Skeletal muscle tissue (tissue), 4 donors: ENCODE data around the gene CEP83. TPM values are rescaled to one million over a fixed set of nuclear protein-coding genes. Genes with fewer than 3 reads are reported as not detected.

Source experiments
- H3K27ac ChIP-seq: one replicate; pipeline ENCODE4 v1.7.0; 2013; ENCODE audit warnings: mild to moderate bottlenecking, low read depth, low read length, inconsistent platforms
- H3K27me3 ChIP-seq, 3 donors: one replicate each; pipeline ENCODE4 v1.7.0; 2013; ENCODE audit warnings: low read length in 3 of 3; ENCODE audit not compliant: control insufficient read depth in 3 of 3, insufficient read depth in 3 of 3
- H3K36me3 ChIP-seq, 3 donors: one replicate each; pipeline ENCODE4 v1.7.0; 2013; ENCODE audit warnings: low read length in 3 of 3; ENCODE audit not compliant: control insufficient read depth in 3 of 3, insufficient read depth in 3 of 3
- H3K4me1 ChIP-seq, 3 donors: one replicate each; pipeline ENCODE4 v1.7.0; 2013; ENCODE audit warnings: low read length in 3 of 3, mild to moderate bottlenecking in 3 of 3; ENCODE audit not compliant: control insufficient read depth in 3 of 3, insufficient read depth in 3 of 3
- H3K4me3 ChIP-seq, 3 donors: one replicate each; pipeline ENCODE4 v1.7.0; 2013; ENCODE audit warnings: low read length in 3 of 3
- H3K9ac ChIP-seq, 3 donors: one replicate each; pipeline ENCODE4 v1.7.0; 2013; ENCODE audit warnings: low read length in 3 of 3, mild to moderate bottlenecking in 3 of 3, moderate library complexity in 2 of 3, low read depth in 1 of 3
- H3K9me3 ChIP-seq, 3 donors: one replicate each; pipeline ENCODE4 v1.7.0; 2013; ENCODE audit warnings: low read length in 3 of 3; ENCODE audit not compliant: control insufficient read depth in 3 of 3
- total RNA-seq: library from RNA; depleted of rRNA; stranded (reverse); fragments of >200 nt; gene quantifications from one replicate; pipeline ENCODE4 v1.2.3, GENCODE V29; 2014
- donor health status: Osteomylitis.

Gene CEP83
- total RNA-seq, 1 donor from 2014 or later = 10.4 TPM

DNA sequence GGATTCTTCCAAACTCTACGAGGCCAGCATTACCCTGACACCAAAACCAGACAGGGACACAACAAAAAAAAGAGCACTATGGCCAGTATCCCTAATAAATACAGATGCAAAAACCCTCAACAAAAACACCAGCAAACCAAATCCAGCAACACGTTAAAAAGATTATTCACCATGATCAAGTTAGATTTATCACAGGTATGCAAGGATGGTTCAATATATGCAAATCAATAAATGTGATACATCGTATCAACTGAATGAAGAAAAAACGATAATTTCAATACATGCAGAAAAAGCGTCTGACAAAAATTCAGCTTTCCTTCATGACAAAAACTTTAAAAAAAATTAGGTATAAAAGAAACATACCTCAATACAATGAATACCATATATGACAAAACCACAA, 99.9 kb downstream of the CEP83 start:
- Histone ChIP-seq H3K9me3 (no peaks in the 10 kb centered on the region), H3K4me1 (no peaks in the 10 kb centered on the region)

DNA sequence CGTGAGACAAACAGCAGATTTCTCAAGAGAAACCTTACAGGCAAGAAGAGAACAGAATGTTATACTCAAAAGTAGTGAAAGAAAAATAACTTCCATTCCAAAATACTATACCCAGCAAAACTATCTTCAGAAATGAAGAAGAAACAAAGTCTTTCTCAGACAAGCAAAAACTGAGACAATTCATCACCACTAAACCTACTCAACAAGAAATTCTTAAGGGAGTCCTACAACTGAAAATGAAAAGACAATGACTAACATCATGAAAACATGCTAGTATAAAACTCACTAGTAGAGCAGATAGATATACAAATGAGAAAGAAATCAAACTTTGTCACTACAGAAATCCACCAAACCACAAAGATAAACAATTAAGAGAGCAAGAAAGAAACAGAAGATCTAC, 106.5 kb downstream of the CEP83 start:
- Histone ChIP-seq H3K4me1 (no peaks in the 10 kb centered on the region), H3K9ac (no peak overlapping the region), H3K27ac (no peak overlapping the region), H3K9me3 (peaks cover 7 to 14% (median 8%) of the 10 kb centered on the region in 3 donors), H3K36me3 (peaks cover 4 to 7% (median 5%) of the 10 kb centered on the region in 3 donors), H3K4me3 (no peak overlapping the region), H3K27me3 (no peaks in the 10 kb centered on the region)

More for the DNA sequence above, 99.9 kb downstream of the CEP83 start:
- Histone ChIP-seq H3K27me3 (no peaks in the 10 kb centered on the region), H3K9ac (no peak overlapping the region), H3K27ac (no peak overlapping the region), H3K4me3 (no peak overlapping the region), H3K36me3 (peaks cover 0 to 2% (median 2%) of the 10 kb centered on the region in 3 donors)

DNA sequence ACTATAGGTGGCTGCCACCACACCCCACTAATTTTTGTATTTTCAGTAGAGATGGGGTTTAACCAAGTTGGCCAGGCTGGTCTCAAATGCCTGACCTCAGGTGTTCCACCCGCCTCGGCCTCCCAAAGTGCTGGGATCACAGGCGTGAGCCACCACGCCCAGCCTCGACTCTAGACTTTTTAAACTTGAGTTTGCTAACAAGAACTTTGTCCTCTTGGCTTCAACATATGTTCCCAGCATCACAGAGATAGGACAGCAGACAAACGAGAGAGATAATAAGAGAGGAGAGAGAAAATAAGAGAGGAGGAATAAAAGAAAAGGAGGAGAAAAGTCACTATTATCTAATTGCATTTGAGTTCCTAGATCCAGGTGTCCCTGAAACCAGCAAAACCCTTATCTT, 119.1 kb downstream of the CEP83 start:
- H3K4me1 ChIP-seq = no peaks in the 10 kb centered on the region
- H3K27me3 ChIP-seq = no peaks in the 10 kb centered on the region
- no peak overlapping the region for H3K27ac ChIP-seq
- H3K9ac ChIP-seq = no peak overlapping the region
- no peak overlapping the region for H3K4me3 ChIP-seq
- peaks cover 0 to 5% (median 3%) of the 10 kb centered on the region in 3 donors for H3K36me3 ChIP-seq
- no peaks in the 10 kb centered on the region for H3K9me3 ChIP-seq

DNA sequence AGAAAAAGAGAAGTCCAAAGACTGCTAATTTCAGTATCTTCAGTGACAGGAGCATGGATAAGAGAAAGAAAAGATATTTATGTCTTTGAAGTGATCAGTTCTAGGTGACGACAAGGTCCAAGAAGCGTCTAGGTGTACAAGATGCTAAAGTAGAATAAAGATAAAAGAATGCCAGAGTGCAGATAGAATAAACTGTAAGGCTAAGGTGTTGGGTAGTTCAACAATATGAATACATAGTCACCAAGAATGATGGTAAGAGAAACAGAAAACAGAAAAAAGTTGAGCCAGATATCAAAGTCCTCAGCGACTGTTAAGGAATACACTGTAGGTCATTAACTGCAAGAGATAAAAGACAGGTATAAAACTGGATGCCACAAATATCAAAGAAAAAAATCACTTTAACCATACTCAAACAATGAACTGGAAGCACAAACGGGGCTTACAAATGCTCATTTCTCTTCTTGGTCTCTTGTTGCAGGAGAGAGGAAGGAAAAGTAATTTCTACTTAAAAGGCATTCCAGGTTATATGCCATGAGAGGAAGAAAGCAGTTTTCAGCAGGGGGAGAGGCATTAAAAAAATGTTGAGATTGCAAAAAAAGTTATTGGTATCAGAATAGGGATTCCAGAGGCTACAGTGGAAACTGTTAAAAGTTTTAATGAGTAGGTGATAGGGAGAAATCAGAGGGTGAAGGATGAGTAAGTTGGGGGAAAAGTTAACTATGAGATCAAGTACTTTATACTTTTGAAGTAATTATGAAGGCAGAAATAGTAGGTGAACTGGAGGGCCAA, 121.5 kb downstream of the CEP83 start:
- no peak overlapping the region for H3K27ac ChIP-seq
- no peak overlapping the region for H3K9ac ChIP-seq
- H3K4me1 ChIP-seq = no peaks in the 10 kb centered on the region
- H3K9me3 ChIP-seq = no peaks in the 10 kb centered on the region
- no peaks in the 10 kb centered on the region for H3K36me3 ChIP-seq
- no peak overlapping the region for H3K4me3 ChIP-seq
- no peaks in the 10 kb centered on the region for H3K27me3 ChIP-seq

DNA sequence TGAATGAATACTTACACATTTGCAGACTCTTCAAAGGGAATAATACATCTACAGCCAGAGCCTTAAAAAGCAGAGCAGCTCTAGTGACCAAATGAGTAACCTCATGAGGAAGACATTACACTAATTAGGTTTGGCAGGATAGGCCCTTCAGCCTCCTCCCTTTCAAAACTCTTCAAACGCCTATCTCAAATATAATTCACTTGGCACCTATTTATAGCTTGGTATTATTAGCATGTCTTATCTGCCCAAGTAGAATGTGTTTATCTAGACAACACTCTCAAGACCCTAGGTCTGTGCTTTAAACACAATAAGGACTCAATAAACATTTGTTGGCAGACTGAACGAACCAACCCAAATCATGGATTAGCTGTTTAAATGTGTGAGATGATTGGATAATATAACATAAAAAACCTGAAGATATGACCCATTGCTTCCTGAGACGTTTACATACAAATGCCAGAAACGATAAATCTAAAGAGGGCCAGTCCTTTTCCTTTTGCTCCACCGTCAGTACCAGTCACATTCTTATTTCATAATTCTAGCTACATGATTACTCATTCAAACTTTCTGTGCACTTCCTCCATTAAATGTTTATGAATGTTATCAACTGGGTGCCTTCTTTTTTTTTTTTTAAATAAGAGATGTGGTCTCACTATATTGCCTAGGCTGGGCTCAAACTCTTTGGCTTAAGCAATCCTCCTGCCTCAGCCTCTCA, 123.3 kb downstream of the CEP83 start:
- Histone ChIP-seq H3K27me3 (no peaks in the 10 kb centered on the region), H3K36me3 (peaks cover 0 to 5% (median 4%) of the 10 kb centered on the region in 3 donors), H3K4me3 (no peak overlapping the region), H3K9ac (no peak overlapping the region), H3K4me1 (no peaks in the 10 kb centered on the region), H3K27ac (no peak overlapping the region), H3K9me3 (no peaks in the 10 kb centered on the region)

DNA sequence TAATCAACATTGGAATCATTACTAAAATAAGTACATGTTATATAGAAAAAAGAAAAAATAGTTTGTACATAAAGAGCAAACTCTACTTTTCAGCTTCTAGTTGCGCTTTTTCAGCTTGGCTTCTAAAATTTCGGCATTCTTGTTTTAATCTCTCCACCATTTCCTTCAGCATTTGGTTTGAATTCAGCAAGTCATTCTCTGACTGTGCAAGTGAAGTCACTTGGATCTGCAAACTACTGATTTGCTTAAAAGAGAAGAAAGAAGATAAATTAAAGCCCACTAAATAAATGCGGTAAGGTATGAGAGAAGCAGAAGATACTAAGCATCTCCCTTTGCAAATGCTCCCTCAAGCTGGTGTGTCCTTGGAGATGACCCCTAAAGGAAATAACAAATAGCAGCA, 126.3 kb downstream of the CEP83 start:
- no peaks in the 10 kb centered on the region for H3K4me1 ChIP-seq
- H3K36me3 ChIP-seq = peaks cover 3 to 5% (median 4%) of the 10 kb centered on the region in 3 donors
- H3K4me3 ChIP-seq = no peak overlapping the region
- no peaks in the 10 kb centered on the region for H3K9me3 ChIP-seq
- H3K27ac ChIP-seq = no peak overlapping the region
- H3K27me3 ChIP-seq = no peaks in the 10 kb centered on the region
- H3K9ac ChIP-seq = no peak overlapping the region

DNA sequence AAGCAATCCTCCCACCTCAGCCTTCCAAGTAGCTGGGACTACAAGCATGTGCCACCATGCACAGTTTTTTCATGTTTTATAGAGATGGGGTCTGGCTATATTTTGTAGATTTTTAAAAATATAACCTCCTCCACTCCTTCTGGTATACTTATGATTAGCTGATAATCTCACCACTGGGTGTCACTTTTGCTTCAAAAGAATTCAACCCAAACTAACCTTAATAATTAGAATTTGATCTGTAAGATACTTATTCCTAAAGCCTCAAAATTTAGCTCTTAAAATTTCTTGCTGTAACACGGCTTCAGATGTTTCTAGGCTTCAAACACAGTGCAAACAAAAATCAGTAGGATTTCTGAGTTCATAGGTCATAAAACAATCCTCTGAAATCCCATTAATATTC, 130.3 kb downstream of the CEP83 start:
- no peak overlapping the region for H3K27ac ChIP-seq
- H3K27me3 ChIP-seq = no peaks in the 10 kb centered on the region

DNA sequence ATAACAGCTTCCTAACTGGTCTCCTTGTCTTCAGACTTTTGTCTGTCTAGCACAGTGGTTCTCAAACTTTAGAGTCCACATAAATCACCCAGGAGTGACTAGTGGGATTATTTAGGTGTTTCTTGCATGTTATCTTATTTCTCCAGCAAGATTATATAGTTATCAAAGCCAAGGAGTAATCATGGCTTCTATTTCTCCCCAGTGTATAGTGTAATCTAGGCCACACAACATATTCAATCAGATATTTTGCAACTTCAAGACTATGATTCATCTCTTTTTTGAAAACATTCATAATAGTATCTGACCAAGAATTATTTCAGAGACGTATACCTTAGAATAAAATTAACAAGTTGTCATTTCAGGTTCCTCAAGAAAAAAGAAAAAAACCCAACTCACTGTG, 131.9 kb downstream of the CEP83 start:
- H3K4me1 ChIP-seq = no peaks in the 10 kb centered on the region
- no peaks in the 10 kb centered on the region for H3K27me3 ChIP-seq
- no peak overlapping the region for H3K27ac ChIP-seq
- no peak overlapping the region for H3K9ac ChIP-seq
- peaks cover 10 to 12% (median 11%) of the 10 kb centered on the region in 3 donors for H3K36me3 ChIP-seq
- H3K9me3 ChIP-seq = no peaks in the 10 kb centered on the region
- no peak overlapping the region for H3K4me3 ChIP-seq

More for the DNA sequence above, 130.3 kb downstream of the CEP83 start:
- Histone ChIP-seq H3K4me1 (no peaks in the 10 kb centered on the region), H3K9me3 (no peaks in the 10 kb centered on the region), H3K36me3 (peaks cover 4 to 6% (median 5%) of the 10 kb centered on the region in 3 donors), H3K4me3 (no peak overlapping the region), H3K9ac (no peak overlapping the region)

DNA sequence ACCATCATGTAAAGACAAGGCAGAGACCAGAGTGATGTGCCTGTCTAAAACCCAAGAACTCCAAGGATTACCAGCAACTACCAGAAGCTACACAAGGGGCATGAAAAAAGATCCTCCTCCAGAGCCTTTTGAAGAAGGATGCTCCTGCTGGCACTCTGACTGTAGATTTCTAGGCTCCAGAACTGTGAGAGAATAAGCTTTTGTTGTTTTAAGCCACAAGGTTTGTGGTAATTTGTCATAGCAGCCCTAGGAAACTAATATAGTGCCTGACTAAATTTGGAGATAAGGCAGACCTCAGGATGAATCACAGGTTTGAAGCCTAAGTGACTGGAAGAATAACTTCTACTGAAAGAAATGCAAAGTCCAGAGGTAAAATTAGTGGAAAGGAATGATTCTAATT, 132.9 kb downstream of the CEP83 start:
- Histone ChIP-seq H3K9ac (no peak overlapping the region), H3K36me3 (peaks cover 13 to 18% (median 14%) of the 10 kb centered on the region in 3 donors), H3K9me3 (no peaks in the 10 kb centered on the region), H3K27me3 (no peaks in the 10 kb centered on the region), H3K4me1 (no peaks in the 10 kb centered on the region), H3K4me3 (no peak overlapping the region), H3K27ac (no peak overlapping the region)

DNA sequence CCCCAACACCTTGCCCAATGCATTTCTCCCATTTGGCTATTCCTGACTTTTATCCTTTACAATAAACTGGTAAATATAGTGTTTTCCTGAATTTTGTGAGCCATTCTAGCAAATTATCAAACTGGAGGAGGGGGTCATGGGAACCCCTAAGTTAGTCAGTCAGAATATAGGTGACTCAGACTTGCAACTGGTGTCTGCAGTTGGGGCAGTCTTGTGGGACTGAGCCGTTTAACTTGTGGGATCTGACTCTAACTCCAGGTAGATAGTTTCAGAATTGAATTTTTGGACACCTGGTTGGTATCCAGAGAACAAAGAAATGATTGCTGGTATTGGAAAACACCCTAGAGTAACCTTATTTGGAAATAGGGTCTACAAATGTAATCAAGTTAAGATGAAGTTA, 133.4 kb downstream of the CEP83 start:
- Histone ChIP-seq H3K36me3 (peaks cover 15 to 17% (median 15%) of the 10 kb centered on the region in 3 donors), H3K27me3 (no peaks in the 10 kb centered on the region), H3K4me1 (no peaks in the 10 kb centered on the region), H3K27ac (no peak overlapping the region), H3K9me3 (peaks cover 0 to 4% (median 0%) of the 10 kb centered on the region in 3 donors), H3K4me3 (no peak overlapping the region), H3K9ac (no peak overlapping the region)
